OCI-LY7 (cell line): ENCODE data around the gene CDH23. TPM values are rescaled to one million over a fixed set of nuclear protein-coding genes. Genes with fewer than 3 reads are reported as not detected.

ENCODE experiments used
- BruUV-seq: library from RNA; stranded (reverse); fragments of 400-500 nt; replicated peaks from 2 replicates; lab custom pipeline; 2021; lab: Mats Ljungman, UMichigan
- CTCF ChIA-PET: fragments of 300-600 bp; sonication (Branson Sonifier 250); formaldehyde crosslinking; loops from one replicate; lab custom pipeline; 2022; ENCODE audit warnings: antibody characterized with exemption; ENCODE audit not compliant: unreplicated experiment; lab: Charles Lee
- POLR2A ChIA-PET: fragments of 300-600 bp; sonication (Branson Sonifier 250); formaldehyde crosslinking; loops from one replicate; lab custom pipeline; 2022; ENCODE audit warnings: antibody characterized with exemption; lab: Charles Lee
- DNase-seq: peaks from one replicate; pipeline ENCODE4 v3.0.0-alpha.2; 2015; ENCODE audit warnings: low spot score
- H2AFZ ChIP-seq: fragments of 200-600 bp; sonication (generic), shearing (Covaris generic); 2 replicates; pipeline ENCODE4 v1.6.1; 2014; ENCODE audit warnings: mild to moderate bottlenecking, antibody characterized with exemption, low read length, moderate library complexity
- H3K27ac ChIP-seq: fragments of 200-600 bp; sonication (generic); 2 replicates; pipeline ENCODE4 v1.5.1; 2014; ENCODE audit warnings: mixed run types, low read depth, mild to moderate bottlenecking, moderate library complexity, low read length, inconsistent platforms; ENCODE audit not compliant: poor library complexity, severe bottlenecking
- H3K36me3 ChIP-seq: fragments of 200-600 bp; sonication (generic); 2 replicates; pipeline ENCODE4 v1.6.1; 2014; ENCODE audit warnings: mild to moderate bottlenecking, antibody characterized with exemption, low read length, moderate library complexity, mixed read lengths; ENCODE audit not compliant: insufficient read depth
- H3K4me1 ChIP-seq: fragments of 200-600 bp; sonication (generic); 2 replicates; pipeline ENCODE4 v1.5.1; 2014; ENCODE audit warnings: mild to moderate bottlenecking, low read length; ENCODE audit not compliant: insufficient read depth, poor library complexity, severe bottlenecking
- H3K4me2 ChIP-seq: fragments of 200-600 bp; sonication (generic); 2 replicates; pipeline ENCODE4 v1.6.1; 2014; ENCODE audit warnings: mild to moderate bottlenecking, low read length
- H3K4me3 ChIP-seq: fragments of 200-600 bp; sonication (generic); 2 replicates; pipeline ENCODE4 v1.5.1; 2014; ENCODE audit warnings: mild to moderate bottlenecking, low read depth, low read length; ENCODE audit not compliant: poor library complexity, severe bottlenecking
- H3K79me2 ChIP-seq: fragments of 200-600 bp; sonication (generic); 2 replicates; pipeline ENCODE4 v1.6.1; 2016; ENCODE audit warnings: low read depth, mild to moderate bottlenecking, low read length, moderate library complexity, mixed read lengths; ENCODE audit not compliant: insufficient read depth
- H3K9me2 ChIP-seq: fragments of 200-600 bp; sonication (generic); 2 replicates; pipeline ENCODE4 v1.6.1; 2016; ENCODE audit warnings: mild to moderate bottlenecking, low read length, mixed read lengths; ENCODE audit not compliant: insufficient read depth
- H3K9me3 ChIP-seq: fragments of 200-600 bp; sonication (generic); 2 replicates; pipeline ENCODE4 v1.6.1; 2014; ENCODE audit warnings: mild to moderate bottlenecking, mixed run types, low read length, mixed read lengths
- H4K20me1 ChIP-seq: fragments of 200-600 bp; sonication (generic); 2 replicates; pipeline ENCODE4 v1.6.1; 2014; ENCODE audit warnings: mild to moderate bottlenecking, antibody characterized with exemption, low read length, moderate library complexity, mixed read lengths; ENCODE audit not compliant: insufficient read depth
- CTCF ChIP-seq: fragments of 200-600 bp; sonication (generic); conservative IDR thresholded peaks from 2 replicates; pipeline ENCODE4 v1.5.1; 2014; ENCODE audit warnings: mild to moderate bottlenecking, antibody characterized with exemption, low read length, moderate library complexity, mixed read lengths
- EZH2phosphoT487 ChIP-seq: fragments of 200-600 bp; sonication (generic); IDR thresholded peaks from 2 replicates; pipeline ENCODE4 v1.6.1; 2018; ENCODE audit warnings: low read depth, borderline replicate concordance, mild to moderate bottlenecking, mixed run types, antibody characterized with exemption, low read length, moderate library complexity, mixed read lengths
- intact Hi-C: fragments of 100-400 bp; cut with micrococcal nuclease; formaldehyde crosslinking; loops from one replicate; pipeline ENCODE4 v1.10.0; 2022; ENCODE audit not compliant: unreplicated experiment
- total RNA-seq, 2 experiments: library from RNA; depleted of rRNA in 1 of 2; stranded (reverse); fragments of >200 nt in 1 of 2; shearing (Covaris generic) in 1 of 2; gene quantifications; 2 replicates each; pipeline ENCODE4 v1.2.3, GENCODE V29; 2014 to 2022

The CDH23 gene
- total RNA-seq, 2 experiments from 2014 or later: 0.92 to 9.9 TPM

GRCh38 chr10:71444284-71445054 is 47.7 kb downstream of the CDH23 start:
- no peaks in the 10 kb centered on the region for H3K36me3 ChIP-seq
- no TSS peak for BruUV-seq
- CTCF ChIA-PET: interaction anchor here (0.6 kb wide), 1 partner anchor 78 kb away, joined by 3 read pairs; no protein-coding TSS in a partner anchor

GRCh38 chr10:71447676-71448075 is 51.0 kb downstream of the CDH23 start:
- no peaks in the 10 kb centered on the region for H3K79me2 ChIP-seq
- DNase-seq: no peak
- H3K9me2 ChIP-seq: no peaks in the 10 kb centered on the region
- no peak overlapping the region for H3K27ac ChIP-seq
- no TSS peak for BruUV-seq
- intact Hi-C loops: no loop called here
- H3K4me1 ChIP-seq: no peaks in the 10 kb centered on the region
- CTCF ChIA-PET: no interaction called here
- H2AFZ ChIP-seq: no peak overlapping the region
- H3K4me3 ChIP-seq: no peak overlapping the region
- POLR2A ChIA-PET: no interaction called here
- no peaks in the 10 kb centered on the region for H3K36me3 ChIP-seq
- TF ChIP-seq CTCF: no peak
- TF ChIP-seq EZH2phosphoT487: no peak
- no peaks in the 10 kb centered on the region for H3K9me3 ChIP-seq
- H4K20me1 ChIP-seq: no peaks in the 10 kb centered on the region
- no peak overlapping the region for H3K4me2 ChIP-seq

More at GRCh38 chr10:71444284-71445054, 47.7 kb downstream of the CDH23 start:
- H3K9me2 ChIP-seq: no peaks in the 10 kb centered on the region
- intact Hi-C loops: no loop called here
- TF ChIP-seq CTCF (no peak), EZH2phosphoT487 (no peak)
- POLR2A ChIA-PET: no interaction called here
- H3K27ac ChIP-seq: no peak overlapping the region
- H3K4me3 ChIP-seq: no peak overlapping the region
- DNase-seq: no peak
- no peaks in the 10 kb centered on the region for H3K4me1 ChIP-seq
- no peaks in the 10 kb centered on the region for H3K9me3 ChIP-seq
- no peaks in the 10 kb centered on the region for H4K20me1 ChIP-seq
- no peak overlapping the region for H3K4me2 ChIP-seq
- no peaks in the 10 kb centered on the region for H3K79me2 ChIP-seq
- H2AFZ ChIP-seq: no peak overlapping the region

- no peaks in the 10 kb centered on the region for H3K79me2 ChIP-seq
- H3K4me3 ChIP-seq: no peak overlapping the region
- POLR2A ChIA-PET: no interaction called here
- H3K9me2 ChIP-seq: no peaks in the 10 kb centered on the region
- no peaks in the 10 kb centered on the region for H3K36me3 ChIP-seq
- no peaks in the 10 kb centered on the region for H4K20me1 ChIP-seq
- H3K4me2 ChIP-seq: no peak overlapping the region
- CTCF ChIA-PET: interaction anchor here (0.6 kb wide), 1 partner anchor 76 kb away, joined by 3 read pairs; no protein-coding TSS in a partner anchor
- DNase-seq: no peak
- no TSS peak for BruUV-seq
- H2AFZ ChIP-seq: no peak overlapping the region
- no peak overlapping the region for H3K27ac ChIP-seq
- no peaks in the 10 kb centered on the region for H3K4me1 ChIP-seq
- no peaks in the 10 kb centered on the region for H3K9me3 ChIP-seq
- intact Hi-C loops: no loop called here
- TF ChIP-seq EZH2phosphoT487 (no peak), CTCF (no peak)
These were observed 51.4 kb downstream of the CDH23 start for GRCh38 chr10:71448146-71448545.
